ENCODE data around the gene YARS1.

YARS1 gene

GRCh38 chr1:32858136-32858535, 41.0 kb upstream of the YARS1 start:
- no peak overlapping the region for H3K4me3 ChIP-seq (ENCODE audit: low read length)
- H3K4me1 ChIP-seq (ENCODE audit: low read length) = no peaks in the 10 kb centered on the region
- H2AFZ ChIP-seq (ENCODE audit: low read length) = no peak overlapping the region
- no peak for DNase-seq
- no peak overlapping the region for H3K27ac ChIP-seq (ENCODE audit: low read length)
- no peak for TF ChIP-seq CTCF (IDR thresholded peaks at IDR 0.05; ENCODE audit: low read length)
- no peak for TF ChIP-seq EZH2 (optimal IDR thresholded peaks at IDR 0.05; ENCODE audit: low read depth, low read length)
- H3K36me3 ChIP-seq (replicated peaks; ENCODE audit: insufficient read depth, low read length) = no peaks in the 10 kb centered on the region
- H3K9me3 ChIP-seq (replicated peaks; ENCODE audit: insufficient read depth, low read length) = no peaks in the 10 kb centered on the region
- no peak overlapping the region for H3K4me2 ChIP-seq (ENCODE audit: low read depth, low read length)
- no peaks in the 10 kb centered on the region for H3K79me2 ChIP-seq (ENCODE audit: low read length)
- no peaks in the 10 kb centered on the region for H3K27me3 ChIP-seq (replicated peaks; ENCODE audit: insufficient read depth, low read length)
- no peaks in the 10 kb centered on the region for H3K9me2 ChIP-seq (replicated peaks; ENCODE audit: insufficient read depth, low read length)
- no peak overlapping the region for H3K9ac ChIP-seq (ENCODE audit: low read length)
- no peaks in the 10 kb centered on the region for H3F3A ChIP-seq (ENCODE audit: insufficient read depth, low read length)
- no peaks in the 10 kb centered on the region for H4K20me1 ChIP-seq (ENCODE audit: insufficient read depth, low read length)

GRCh38 chr1:32855861-32856617, 38.9 kb upstream of the YARS1 start:
- Histone ChIP-seq H2AFZ (ENCODE audit: low read length) (no peak overlapping the region), H3K9me3 (replicated peaks; ENCODE audit: insufficient read depth, low read length) (no peaks in the 10 kb centered on the region), H3K27me3 (replicated peaks; ENCODE audit: insufficient read depth, low read length) (no peaks in the 10 kb centered on the region), H3K9ac (ENCODE audit: low read length) (no peak overlapping the region), H3K9me2 (replicated peaks; ENCODE audit: insufficient read depth, low read length) (no peaks in the 10 kb centered on the region), H3K4me2 (ENCODE audit: low read depth, low read length) (no peak overlapping the region), H3K27ac (ENCODE audit: low read length) (no peak overlapping the region), H3K4me1 (ENCODE audit: low read length) (no peaks in the 10 kb centered on the region), H3F3A (ENCODE audit: insufficient read depth, low read length) (no peaks in the 10 kb centered on the region), H3K79me2 (ENCODE audit: low read length) (no peaks in the 10 kb centered on the region), H3K36me3 (replicated peaks; ENCODE audit: insufficient read depth, low read length) (no peaks in the 10 kb centered on the region), H4K20me1 (ENCODE audit: insufficient read depth, low read length) (no peaks in the 10 kb centered on the region), H3K4me3 (ENCODE audit: low read length) (no peak overlapping the region)
- no peak for TF ChIP-seq EZH2 (optimal IDR thresholded peaks at IDR 0.05; ENCODE audit: low read depth, low read length)
- no peak for TF ChIP-seq CTCF (IDR thresholded peaks at IDR 0.05; ENCODE audit: low read length)
- no peak for TF ChIP-seq EZH2phosphoT487 (IDR thresholded peaks at IDR 0.05; ENCODE audit: low read length)
- DNase-seq = no peak

- H3K79me2 ChIP-seq (ENCODE audit: low read length) = no peaks in the 10 kb centered on the region
- no peaks in the 10 kb centered on the region for H3K4me1 ChIP-seq (ENCODE audit: low read length)
- no peak overlapping the region for H3K9ac ChIP-seq (ENCODE audit: low read length)
- H3K27me3 ChIP-seq (replicated peaks; ENCODE audit: insufficient read depth, low read length) = no peaks in the 10 kb centered on the region
- H3K36me3 ChIP-seq (replicated peaks; ENCODE audit: insufficient read depth, low read length) = no peaks in the 10 kb centered on the region
- no peak overlapping the region for H3K27ac ChIP-seq (ENCODE audit: low read length)
- H2AFZ ChIP-seq (ENCODE audit: low read length) = no peak overlapping the region
- H3K9me2 ChIP-seq (replicated peaks; ENCODE audit: insufficient read depth, low read length) = no peaks in the 10 kb centered on the region
- no peak for DNase-seq
- no peaks in the 10 kb centered on the region for H3F3A ChIP-seq (ENCODE audit: insufficient read depth, low read length)
- no peak overlapping the region for H3K4me2 ChIP-seq (ENCODE audit: low read depth, low read length)
- no peaks in the 10 kb centered on the region for H3K9me3 ChIP-seq (replicated peaks; ENCODE audit: insufficient read depth, low read length)
- no peak for TF ChIP-seq EZH2 (optimal IDR thresholded peaks at IDR 0.05; ENCODE audit: low read depth, low read length)
- no peak for TF ChIP-seq CTCF (IDR thresholded peaks at IDR 0.05; ENCODE audit: low read length)
- no peak for TF ChIP-seq EZH2phosphoT487 (IDR thresholded peaks at IDR 0.05; ENCODE audit: low read length)
- no peak overlapping the region for H3K4me3 ChIP-seq (ENCODE audit: low read length)
- H4K20me1 ChIP-seq (ENCODE audit: insufficient read depth, low read length) = no peaks in the 10 kb centered on the region
Measured at GRCh38 chr1:32848354-32849063, 31.4 kb upstream of the YARS1 start.
